ENCODE results near the gene CYFIP1. TPM values are rescaled to one million over a fixed set of nuclear protein-coding genes. Genes with fewer than 3 reads are reported as not detected.

CYFIP1 gene
- total and polyA plus RNA-seq, 9 of the 15 experiments (the other 6 are each of a cell fraction or from before 2014, with no cell fraction given) = 3.8 to 59.8 (median 28.3) TPM

DNA sequence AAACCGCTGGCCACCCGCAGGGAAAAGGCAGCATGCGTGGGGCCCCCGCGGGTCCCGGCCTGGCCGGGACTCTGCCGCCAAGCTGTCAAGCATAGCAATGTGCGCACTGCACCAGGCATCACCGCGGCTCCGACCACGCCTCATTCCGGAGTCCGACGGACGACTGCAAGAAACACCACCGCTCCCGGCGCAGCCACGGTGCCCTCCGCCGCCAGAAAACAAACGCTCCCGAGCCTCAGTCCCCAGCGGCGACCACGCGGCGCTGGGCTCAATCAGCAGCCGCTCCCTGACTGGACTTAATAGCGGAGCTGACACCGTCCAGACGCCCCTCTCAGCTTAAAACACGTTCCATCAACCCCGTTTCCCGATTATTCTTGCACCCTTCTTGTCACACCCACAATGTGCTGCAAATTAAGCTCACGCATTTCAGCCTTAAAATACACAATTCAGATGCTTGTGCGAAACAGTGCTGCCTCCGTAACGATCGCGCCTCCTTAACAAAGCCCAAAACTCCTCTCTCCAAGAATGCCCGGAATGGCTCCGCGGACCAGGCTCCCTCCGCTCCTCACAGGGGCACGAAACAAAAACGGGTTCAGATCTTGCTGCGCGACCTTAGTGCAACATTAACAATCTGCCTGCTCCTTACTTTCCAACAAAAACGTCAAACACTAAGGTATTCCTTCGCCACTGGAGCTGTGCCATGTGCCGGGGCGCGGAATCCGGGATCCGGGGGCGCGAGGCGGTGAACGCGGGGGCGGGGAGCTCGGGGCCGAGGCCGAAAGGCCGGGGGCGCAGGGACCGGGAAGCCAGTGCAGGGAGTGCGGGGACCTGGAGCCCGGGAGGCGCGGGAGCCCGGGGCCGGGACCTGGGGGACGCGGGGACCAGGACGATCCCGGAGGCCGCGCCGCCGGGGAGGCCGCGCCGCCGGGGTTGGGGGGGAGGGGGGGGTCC is 655 bp downstream of the CYFIP1 start:
- Histone ChIP-seq H3K4me2 (ENCODE audit: insufficient read depth, low read length) (peak overlapping the region; percentile 98), H3K79me2 (ENCODE audit: control insufficient read depth, insufficient read depth, low read length) (peaks cover 36% of the 10 kb centered on the region), H3K9me1 (ENCODE audit: control insufficient read depth, insufficient read depth, low read length) (peaks cover 4% of the 10 kb centered on the region), H3K36me3 (ENCODE audit: control insufficient read depth, insufficient read depth, low read length) (no peaks in the 10 kb centered on the region), H3K4me3 (peak overlapping the region; percentile 79), H4K20me1 (replicated peaks; ENCODE audit: control insufficient read depth, insufficient read depth, low read length) (peaks cover 6% of the 10 kb centered on the region; the same call in 1 of the 2 replicates), H3K27me3 (ENCODE audit: control insufficient read depth in 2 of 2, insufficient read depth in 2 of 2, low read length in 2 of 2) (no peaks in the 10 kb centered on the region), H3K27ac (ENCODE audit: extremely low read depth, low read depth, low read length) (peak overlapping the region; percentile 27; the same call in 1 of the 3 replicates), H2AFZ (ENCODE audit: low read depth, low read length) (peak overlapping the region; percentile 93), H3K4me1 (replicated peaks in 1 of 2; ENCODE audit: control insufficient read depth in 2 of 2, insufficient read depth in 2 of 2, low read length in 2 of 2) (peaks cover 9 to 33% of the 10 kb centered on the region in 2 experiments; a peak in 4 of 5 replicates), H3K9me3 (replicated peaks; ENCODE audit: control insufficient read depth, insufficient read depth, low read depth, low read length) (no peaks in the 10 kb centered on the region), H3K9ac (ENCODE audit: insufficient read depth in 1 of 2, low read depth in 2 of 2, low read length in 2 of 2) (peak overlapping the region; percentile 64 to 90)
- TSS peak; percentile 62 for BruUV-seq (replicated peaks)
- FAIRE-seq (no peak), DNase-seq (ENCODE audit: extremely low read depth in 1 of 4, low spot score in 3 of 4) (peak; percentile 47 to 69 (median 51)), ATAC-seq (peak; percentile 83)
- in situ Hi-C loops (cut with MboI) = no loop called here
- POLR2A ChIA-PET = interaction anchor here (1.2 to 1.3 kb wide), 2 partner anchors 10 to 37 kb away, joined by 5 to 6 read pairs; no protein-coding TSS in a partner anchor
- WGBS (ENCODE audit: insufficient coverage, low coverage, missing lambda C conversion rate) = 1% methylated on average over 61 of the region's 88 CpGs
- intact Hi-C loops (cut with micrococcal nuclease) = loop anchor here (1.0 kb wide), 1 partner anchor 30 kb away; no protein-coding TSS in a partner anchor
- CTCF ChIA-PET (ENCODE audit: low intra/inter-chr PET ratio) = no interaction called here
- peak; percentile 72 for TF ChIP-seq MGA (IDR thresholded peaks at IDR 0.05)
- TF ChIP-seq KDM2B (CRISPR knock-in tag; IDR thresholded peaks at IDR 0.05) = no peak
- peak; percentile 55; the same call in 1 of the 2 replicates for TF ChIP-seq ETS1 (conservative IDR thresholded peaks at IDR 0.05; ENCODE audit: control insufficient read depth, low read depth, low read length)
- TF ChIP-seq FUS (optimal IDR thresholded peaks at IDR 0.05; ENCODE audit: low read depth, low read length) = no peak
- 0 out of 2 replicates have a peak, but pooled peaks have one; percentile 24 for TF ChIP-seq ATF7 (IDR thresholded peaks at IDR 0.05)
- no peak for TF ChIP-seq KLF10 (CRISPR knock-in tag; IDR thresholded peaks at IDR 0.05)
- no peak for TF ChIP-seq KHSRP (IDR thresholded peaks at IDR 0.05)
- no peak for TF ChIP-seq TCFL5 (CRISPR knock-in tag; conservative IDR thresholded peaks at IDR 0.05)

Measured in K562 (cell line).